Cerebellar cortex (tissue), 1 donor: ENCODE measurements around the gene LIME1.
A peak's percentile ranks its signal among the peaks of the same experiment; 100 is the strongest.

Experiments used
- DNase-seq: peaks from one replicate; pipeline ENCODE4 v3.0.0-alpha.2; 2015; ENCODE audit warnings: low spot score

The LIME1 gene, protein sequence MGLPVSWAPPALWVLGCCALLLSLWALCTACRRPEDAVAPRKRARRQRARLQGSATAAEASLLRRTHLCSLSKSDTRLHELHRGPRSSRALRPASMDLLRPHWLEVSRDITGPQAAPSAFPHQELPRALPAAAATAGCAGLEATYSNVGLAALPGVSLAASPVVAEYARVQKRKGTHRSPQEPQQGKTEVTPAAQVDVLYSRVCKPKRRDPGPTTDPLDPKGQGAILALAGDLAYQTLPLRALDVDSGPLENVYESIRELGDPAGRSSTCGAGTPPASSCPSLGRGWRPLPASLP

GRCh38 chr20:63735859-63736718 is at the start of gene LIME1:
Gene LIME1, plus strand, starts transcription at chr20:63736664. Its CDS starts 886 bp downstream, at chr20:63737550.
- DNase-seq = no peak

DNA sequence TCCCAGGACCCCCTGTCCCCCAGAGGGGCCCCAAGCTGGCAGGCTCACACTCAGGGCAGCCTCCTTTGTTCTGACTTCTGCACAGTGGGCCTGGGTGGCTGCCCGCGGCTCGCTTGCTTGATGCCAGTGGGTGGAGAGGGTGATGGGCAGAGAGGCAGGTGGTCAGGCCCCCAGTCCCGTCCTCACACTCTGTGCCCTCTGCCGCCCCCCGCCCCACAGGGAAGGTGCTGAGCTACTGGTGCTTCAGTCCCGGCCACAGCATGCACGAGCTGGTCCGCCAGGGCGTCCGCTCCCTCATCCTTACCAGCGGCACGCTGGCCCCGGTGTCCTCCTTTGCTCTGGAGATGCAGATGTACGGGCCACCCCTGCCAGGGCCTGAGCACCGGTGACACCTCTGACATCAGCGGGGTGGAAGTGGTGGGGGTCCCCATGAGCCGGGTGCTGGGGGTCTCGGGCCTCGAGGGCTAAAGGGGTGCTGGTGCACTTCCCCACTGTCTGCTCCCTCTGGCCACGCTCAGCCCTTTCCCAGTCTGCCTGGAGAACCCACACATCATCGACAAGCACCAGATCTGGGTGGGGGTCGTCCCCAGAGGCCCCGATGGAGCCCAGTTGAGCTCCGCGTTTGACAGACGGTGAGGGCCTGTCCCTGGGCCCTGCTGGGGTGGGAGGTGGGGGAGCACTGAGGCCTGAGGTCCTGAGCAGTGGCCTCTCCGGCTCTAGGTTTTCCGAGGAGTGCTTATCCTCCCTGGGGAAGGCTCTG is 48.9 kb upstream of the LIME1 start:
- DNase-seq = no peak

DNA sequence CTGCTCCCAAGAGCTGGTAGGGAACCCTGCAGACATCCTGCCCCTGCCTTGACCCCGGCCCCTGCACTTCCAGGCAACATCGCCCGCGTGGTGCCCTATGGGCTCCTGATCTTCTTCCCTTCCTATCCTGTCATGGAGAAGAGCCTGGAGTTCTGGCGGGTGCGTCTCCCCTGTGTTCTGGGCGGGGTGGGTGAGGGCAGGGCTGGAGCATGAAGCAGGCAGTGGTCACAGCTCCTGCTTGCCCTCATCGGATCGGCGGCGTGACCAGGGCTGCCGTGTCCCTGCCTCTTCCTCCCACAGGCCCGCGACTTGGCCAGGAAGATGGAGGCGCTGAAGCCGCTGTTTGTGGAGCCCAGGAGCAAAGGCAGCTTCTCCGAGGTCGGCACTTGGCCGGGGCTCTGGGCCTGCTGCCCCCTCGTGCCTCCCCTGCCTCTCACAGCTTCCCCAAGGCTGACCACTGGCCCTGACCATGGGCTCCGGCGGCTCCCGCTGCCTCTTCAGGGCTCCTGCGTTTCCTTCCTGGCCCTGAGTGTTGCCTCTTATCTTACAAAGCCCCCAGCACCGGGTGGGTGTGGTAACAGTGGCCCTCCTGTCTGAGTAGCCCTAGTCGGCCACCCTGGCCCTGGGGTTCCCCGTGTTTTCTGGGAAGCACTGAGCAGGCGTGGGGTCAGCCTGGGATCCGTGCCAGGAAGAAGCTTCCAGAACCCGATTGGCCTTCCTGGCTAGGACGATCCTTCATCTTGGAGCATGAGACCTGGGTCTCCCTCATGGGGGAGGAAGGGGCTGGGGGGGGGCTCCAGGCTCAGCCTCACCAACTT is 48.0 kb upstream of the LIME1 start:
- DNase-seq = no peak

GRCh38 chr20:63689046-63690002 is 47.1 kb upstream of the LIME1 start:
- no peak for DNase-seq

GRCh38 chr20:63690003-63690897 is 46.2 kb upstream of the LIME1 start:
- no peak for DNase-seq

DNA sequence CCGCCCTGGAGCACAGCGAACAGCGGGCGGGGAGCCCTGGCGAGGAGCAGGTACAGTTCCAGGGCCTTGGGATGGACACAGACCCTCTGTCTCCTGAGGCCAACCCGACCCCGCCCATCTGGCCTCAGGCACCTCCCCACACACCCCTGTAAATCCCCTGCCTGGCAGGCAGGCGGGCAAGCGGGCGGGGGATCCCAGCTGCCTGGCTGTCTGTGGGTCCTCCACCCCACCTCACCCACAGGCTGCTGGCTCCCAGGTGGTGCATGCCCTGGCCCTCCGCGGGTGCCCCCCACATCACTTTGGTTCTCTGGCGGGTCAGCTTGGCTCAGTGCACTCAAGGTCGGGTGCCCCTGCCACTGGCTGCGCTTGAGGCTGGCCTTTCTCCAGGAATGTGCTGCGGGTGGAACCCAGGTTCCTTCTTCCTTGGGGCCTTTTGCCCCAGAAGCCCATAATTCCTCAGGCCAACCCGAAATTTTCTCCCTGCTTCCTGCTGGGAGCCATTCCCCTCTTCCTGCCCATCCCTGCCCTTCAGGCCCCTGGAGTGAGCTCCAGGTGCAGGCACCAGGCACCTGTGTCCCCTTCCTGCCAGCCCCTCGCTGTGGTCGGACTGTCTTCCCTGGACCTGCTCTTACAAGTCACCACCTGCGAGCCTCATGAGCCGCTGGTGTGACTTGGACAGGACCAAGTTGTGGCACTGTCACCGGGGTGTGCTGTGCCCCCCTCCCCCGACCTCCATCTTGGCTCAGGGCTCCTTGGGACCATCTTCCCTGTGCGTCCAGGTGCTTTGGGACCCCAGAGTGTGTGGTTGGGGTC is 45.4 kb upstream of the LIME1 start:
- DNase-seq = no peak

DNA sequence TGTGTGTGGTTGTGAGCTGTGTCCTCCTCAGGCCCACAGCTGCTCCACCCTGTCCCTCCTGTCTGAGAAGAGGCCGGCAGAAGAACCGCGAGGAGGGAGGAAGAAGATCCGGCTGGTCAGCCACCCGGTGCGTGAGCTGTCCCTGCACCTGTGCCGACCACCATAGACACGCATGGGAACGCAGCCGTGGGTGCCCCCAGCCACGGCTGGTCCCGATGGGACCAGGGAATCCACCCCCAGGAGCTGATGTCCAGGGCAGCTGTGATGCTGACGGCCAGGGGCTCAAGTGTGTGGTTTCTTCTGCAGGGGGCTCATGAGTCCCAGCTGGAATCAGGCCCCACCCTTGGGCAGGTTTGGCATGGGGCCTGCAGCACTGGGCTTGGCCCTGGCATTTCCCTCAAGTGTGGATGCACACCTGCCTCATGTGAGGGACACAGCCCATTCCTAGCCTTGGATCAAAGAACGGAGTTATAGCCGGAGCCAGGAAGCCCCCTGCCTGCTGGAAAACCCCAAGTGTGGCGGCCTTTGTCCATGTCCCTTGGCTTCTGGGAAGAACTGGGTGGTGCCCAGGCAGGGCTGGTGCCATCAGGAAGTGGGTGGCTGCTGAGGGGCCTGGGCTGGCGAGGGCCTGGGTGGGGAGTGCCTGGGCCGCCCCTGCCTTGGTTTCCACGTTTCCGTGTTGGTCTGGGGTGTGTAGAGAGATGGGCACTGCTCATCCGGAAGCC is 44.6 kb upstream of the LIME1 start:
- no peak for DNase-seq

- DNase-seq = peak; percentile 42
Observed at GRCh38 chr20:63692436-63693082, 43.9 kb upstream of the LIME1 start.

DNA sequence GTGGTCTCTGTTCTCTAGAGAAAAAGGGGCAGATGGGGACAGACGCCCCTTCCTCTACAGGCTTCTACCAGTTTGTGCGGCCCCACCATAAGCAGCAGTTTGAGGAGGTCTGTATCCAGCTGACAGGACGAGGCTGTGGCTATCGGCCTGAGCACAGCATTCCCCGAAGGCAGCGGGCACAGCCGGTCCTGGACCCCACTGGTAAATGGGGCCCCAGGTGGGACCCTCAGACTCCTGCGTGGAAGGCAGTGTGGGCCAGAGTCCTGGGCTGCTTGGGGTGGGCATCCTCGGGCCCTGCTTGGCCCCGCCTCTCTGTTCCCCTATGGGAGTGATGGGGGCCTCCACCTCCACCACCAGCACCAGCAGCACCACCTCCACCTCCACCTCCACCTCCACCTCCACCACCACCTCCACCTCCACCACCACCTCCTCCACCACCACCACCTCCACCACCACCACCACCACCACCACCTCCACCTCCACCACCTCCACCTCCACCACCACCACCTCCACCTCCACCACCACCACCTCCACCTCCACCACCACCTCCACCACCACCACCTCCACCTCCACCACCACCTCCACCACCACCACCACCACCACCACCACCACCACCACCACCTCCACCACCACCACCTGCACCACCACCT is 43.3 kb upstream of the LIME1 start:
- no peak for DNase-seq

GRCh38 chr20:63693733-63694583 is 42.5 kb upstream of the LIME1 start:
- no peak for DNase-seq

- no peak for DNase-seq
Observed at GRCh38 chr20:63694584-63695423, 41.7 kb upstream of the LIME1 start.

GRCh38 chr20:63695424-63696305 is 40.8 kb upstream of the LIME1 start:
- DNase-seq = no peak

- no peak for DNase-seq
Observed at GRCh38 chr20:63696306-63696627, 40.2 kb upstream of the LIME1 start.
